Karpas-422 (cell line): Measurements from ENCODE around the gene GNAL. TPM values are rescaled to one million over a fixed set of nuclear protein-coding genes. Genes with fewer than 3 reads are reported as not detected.
"Not testable (repeated sequence)": the region's sequence is repeated elsewhere in the genome, so short reads cannot be mapped to it uniquely, and the experiment has no call there.

ENCODE experiments used
- DNase-seq: peaks from one replicate; pipeline ENCODE4 v3.0.0-alpha.2; 2015
- H2AFZ ChIP-seq: fragments of 200-600 bp; sonication (generic); 2 replicates; pipeline ENCODE4 v1.6.1; 2014; ENCODE audit warnings: antibody characterized with exemption, low read length, mixed read lengths
- H3K27ac ChIP-seq: fragments of 200-600 bp; sonication (generic); 2 replicates; pipeline ENCODE4 v1.5.1; 2014; ENCODE audit warnings: mild to moderate bottlenecking, low read length, moderate library complexity
- H3K27me3 ChIP-seq: fragments of 200-600 bp; sonication (generic); 2 replicates; pipeline ENCODE4 v1.6.1; 2014; ENCODE audit warnings: low read length, mixed read lengths
- H3K36me3 ChIP-seq: fragments of 200-600 bp; sonication (generic); 2 replicates; pipeline ENCODE4 v1.6.1; 2014; ENCODE audit warnings: low read length, mixed read lengths; ENCODE audit not compliant: insufficient read depth
- H3K4me1 ChIP-seq: fragments of 200-600 bp; sonication (generic); 2 replicates; pipeline ENCODE4 v1.6.1; 2014; ENCODE audit warnings: mild to moderate bottlenecking, low read length, mixed read lengths
- H3K4me2 ChIP-seq: fragments of 200-600 bp; sonication (generic); 2 replicates; pipeline ENCODE4 v1.6.1; 2014; ENCODE audit warnings: low read length, low read depth, mild to moderate bottlenecking; ENCODE audit not compliant: poor library complexity, severe bottlenecking
- H3K4me3 ChIP-seq: fragments of 200-600 bp; sonication (generic); 2 replicates; pipeline ENCODE4 v1.5.1; 2014; ENCODE audit warnings: mild to moderate bottlenecking, antibody characterized with exemption, low read length, mixed read lengths
- H3K79me2 ChIP-seq: fragments of 200-600 bp; sonication (generic); 2 replicates; pipeline ENCODE4 v1.6.1; 2014; ENCODE audit warnings: mild to moderate bottlenecking, low read length, mixed read lengths
- H3K9ac ChIP-seq: fragments of 200-600 bp; sonication (generic); 2 replicates; pipeline ENCODE4 v1.6.0; 2014; ENCODE audit warnings: low read length
- H3K9me2 ChIP-seq: fragments of 200-600 bp; sonication (generic), shearing (Covaris generic); replicated peaks from 2 replicates; pipeline ENCODE4 v1.6.0; 2014; ENCODE audit warnings: mild to moderate bottlenecking, low read length, moderate library complexity; ENCODE audit not compliant: insufficient read depth
- H3K9me3 ChIP-seq: fragments of 300-700, 200-600 bp; sonication (generic); 2 replicates; pipeline ENCODE4 v1.6.1; 2014; ENCODE audit warnings: low read length, mixed read lengths
- H4K20me1 ChIP-seq: fragments of 200-600 bp; sonication (generic); 2 replicates; pipeline ENCODE4 v1.6.1; 2014; ENCODE audit warnings: mild to moderate bottlenecking, antibody characterized with exemption, low read length, low read depth; ENCODE audit not compliant: insufficient read depth
- total RNA-seq: library from RNA; depleted of rRNA; stranded (reverse); fragments of >200 nt; shearing (Covaris generic); gene quantifications from 2 replicates; pipeline ENCODE4 v1.2.3, GENCODE V29; 2014; ENCODE audit warnings: low replicate concordance

The GNAL gene
- total RNA-seq, 1 experiment from 2014 or later, result not detected

DNA sequence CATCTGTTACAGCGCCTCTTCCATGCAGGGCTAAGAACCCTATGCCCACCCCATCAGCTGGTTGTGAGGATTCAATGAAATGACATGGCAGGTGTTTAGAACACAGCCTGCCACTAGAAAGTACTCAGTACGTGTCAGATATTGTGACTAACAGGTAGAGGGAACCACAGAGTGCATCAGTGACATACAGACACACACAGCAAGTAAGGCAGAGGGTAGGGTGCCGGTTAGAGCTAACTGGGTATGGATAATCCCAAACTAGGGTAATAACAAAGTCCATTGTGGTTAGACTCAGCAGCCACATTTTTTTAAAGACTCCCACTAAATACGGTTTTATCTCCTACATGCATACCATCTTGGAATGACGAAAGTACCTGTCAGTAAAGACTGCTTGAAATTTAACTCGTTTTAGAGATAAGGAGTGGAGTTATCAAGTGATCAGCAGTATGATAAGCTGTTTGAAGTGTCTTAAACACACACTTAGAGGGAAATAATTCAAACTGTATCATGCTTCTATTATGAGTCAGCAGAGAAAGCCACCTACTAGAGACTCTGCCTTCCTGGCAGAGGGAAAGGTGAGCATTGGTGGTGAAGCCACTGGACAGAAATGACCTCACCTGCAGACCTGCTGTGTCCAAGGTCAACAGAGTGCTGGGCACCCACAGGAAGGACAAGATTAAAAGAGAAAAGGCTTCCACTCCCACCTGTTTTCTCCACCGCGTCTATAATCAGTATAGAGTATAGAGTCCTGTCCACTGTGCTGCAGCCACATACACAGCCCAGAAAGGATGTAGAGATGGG lies 198.5 kb downstream of the GNAL start:
- Histone ChIP-seq H3K4me2 (no peak overlapping the region), H2AFZ (no peak overlapping the region), H4K20me1 (no peaks in the 10 kb centered on the region), H3K9me2 (no peaks in the 10 kb centered on the region), H3K79me2 (no peaks in the 10 kb centered on the region), H3K9me3 (no peaks in the 10 kb centered on the region), H3K4me3 (no peak overlapping the region), H3K36me3 (peaks cover 4% of the 10 kb centered on the region), H3K4me1 (peaks cover 3% of the 10 kb centered on the region; the same call in 1 of the 2 replicates), H3K27me3 (no peaks in the 10 kb centered on the region), H3K27ac (no peak overlapping the region), H3K9ac (no peak overlapping the region)
- DNase-seq, result peak; percentile 6

GRCh38 chr18:11888726-11889125 lies 199.7 kb downstream of the GNAL start:
- Histone ChIP-seq H3K79me2 (no peaks in the 10 kb centered on the region), H3K27ac (no peak overlapping the region), H3K4me3 (no peak overlapping the region), H3K9me3 (no peaks in the 10 kb centered on the region), H3K9me2 (no peaks in the 10 kb centered on the region), H3K9ac (no peak overlapping the region), H3K36me3 (peaks cover 4% of the 10 kb centered on the region), H2AFZ (no peak overlapping the region), H4K20me1 (no peaks in the 10 kb centered on the region), H3K4me1 (no peaks in the 10 kb centered on the region), H3K4me2 (no peak overlapping the region), H3K27me3 (no peaks in the 10 kb centered on the region)
- no peak for DNase-seq

DNA sequence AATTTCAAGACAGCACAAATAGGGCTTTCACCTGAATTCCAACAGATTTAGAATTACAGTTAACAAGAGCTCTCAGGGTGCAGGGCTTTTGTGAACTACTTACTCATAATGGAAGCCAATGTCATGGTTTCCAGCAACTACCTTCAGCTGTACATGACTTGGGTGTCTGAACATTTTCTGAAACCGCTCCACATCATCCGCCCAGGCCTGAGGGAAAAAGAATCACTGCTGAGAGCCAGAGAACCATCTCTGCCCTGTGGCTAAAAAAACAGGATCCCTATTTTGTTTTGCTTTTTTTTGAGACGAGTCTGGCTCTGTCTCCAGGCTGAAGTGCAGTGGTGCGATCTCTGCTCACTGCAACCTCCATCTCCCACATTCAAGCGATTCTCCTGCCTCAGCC lies 200.2 kb downstream of the GNAL start:
- Histone ChIP-seq H2AFZ (no peak overlapping the region), H3K9ac (no peak overlapping the region), H4K20me1 (no peaks in the 10 kb centered on the region), H3K27ac (no peak overlapping the region), H3K4me1 (no peaks in the 10 kb centered on the region), H3K4me3 (no peak overlapping the region), H3K36me3 (peaks cover 4% of the 10 kb centered on the region), H3K9me3 (no peaks in the 10 kb centered on the region), H3K4me2 (no peak overlapping the region), H3K9me2 (no peaks in the 10 kb centered on the region), H3K79me2 (no peaks in the 10 kb centered on the region), H3K27me3 (no peaks in the 10 kb centered on the region)
- DNase-seq, result peak; percentile 12

GRCh38 chr18:11891737-11892136 lies 202.7 kb downstream of the GNAL start:
- Histone ChIP-seq H3K9me2 (no peaks in the 10 kb centered on the region), H3K79me2 (no peaks in the 10 kb centered on the region), H3K27ac (no peak overlapping the region), H3K4me2 (no peak overlapping the region), H4K20me1 (no peaks in the 10 kb centered on the region), H3K27me3 (no peaks in the 10 kb centered on the region), H3K9ac (no peak overlapping the region), H3K9me3 (no peaks in the 10 kb centered on the region), H3K36me3 (peaks cover 8% of the 10 kb centered on the region; the same call in 1 of the 2 replicates), H3K4me3 (no peak overlapping the region), H2AFZ (no peak overlapping the region), H3K4me1 (no peaks in the 10 kb centered on the region)
- no peak for DNase-seq

GRCh38 chr18:11892438-11892837 lies 203.4 kb downstream of the GNAL start:
- H4K20me1 ChIP-seq, H3K9ac ChIP-seq, H3K27ac ChIP-seq, H3K36me3 ChIP-seq, H3K79me2 ChIP-seq, H3K4me3 ChIP-seq, H3K4me2 ChIP-seq, H3K4me1 ChIP-seq, H3K9me3 ChIP-seq, H2AFZ ChIP-seq, H3K9me2 ChIP-seq, H3K27me3 ChIP-seq: not testable (repeated sequence)
- DNase-seq, result peak; percentile 1

GRCh38 chr18:11897781-11898180 lies 208.7 kb downstream of the GNAL start:
- Histone ChIP-seq H4K20me1 (no peaks in the 10 kb centered on the region), H3K36me3 (peaks cover 6% of the 10 kb centered on the region; the same call in 1 of the 2 replicates), H3K4me2 (no peak overlapping the region), H3K9me2 (no peaks in the 10 kb centered on the region), H3K9me3 (no peaks in the 10 kb centered on the region), H3K27ac (no peak overlapping the region), H2AFZ (no peak overlapping the region), H3K4me3 (no peak overlapping the region), H3K79me2 (no peaks in the 10 kb centered on the region), H3K27me3 (no peaks in the 10 kb centered on the region), H3K9ac (no peak overlapping the region), H3K4me1 (no peaks in the 10 kb centered on the region)
- DNase-seq, result no peak

- Histone ChIP-seq H3K36me3 (peaks cover 6% of the 10 kb centered on the region; the same call in 1 of the 2 replicates), H3K4me3 (no peak overlapping the region), H3K27ac (no peak overlapping the region), H3K79me2 (no peaks in the 10 kb centered on the region), H3K9ac (no peak overlapping the region), H3K4me2 (no peak overlapping the region), H2AFZ (no peak overlapping the region), H3K9me2 (no peaks in the 10 kb centered on the region), H3K9me3 (no peaks in the 10 kb centered on the region), H3K4me1 (no peaks in the 10 kb centered on the region), H4K20me1 (no peaks in the 10 kb centered on the region), H3K27me3 (no peaks in the 10 kb centered on the region)
- no peak for DNase-seq
Measured at GRCh38 chr18:11899063-11899462, 210.0 kb downstream of the GNAL start.

DNA sequence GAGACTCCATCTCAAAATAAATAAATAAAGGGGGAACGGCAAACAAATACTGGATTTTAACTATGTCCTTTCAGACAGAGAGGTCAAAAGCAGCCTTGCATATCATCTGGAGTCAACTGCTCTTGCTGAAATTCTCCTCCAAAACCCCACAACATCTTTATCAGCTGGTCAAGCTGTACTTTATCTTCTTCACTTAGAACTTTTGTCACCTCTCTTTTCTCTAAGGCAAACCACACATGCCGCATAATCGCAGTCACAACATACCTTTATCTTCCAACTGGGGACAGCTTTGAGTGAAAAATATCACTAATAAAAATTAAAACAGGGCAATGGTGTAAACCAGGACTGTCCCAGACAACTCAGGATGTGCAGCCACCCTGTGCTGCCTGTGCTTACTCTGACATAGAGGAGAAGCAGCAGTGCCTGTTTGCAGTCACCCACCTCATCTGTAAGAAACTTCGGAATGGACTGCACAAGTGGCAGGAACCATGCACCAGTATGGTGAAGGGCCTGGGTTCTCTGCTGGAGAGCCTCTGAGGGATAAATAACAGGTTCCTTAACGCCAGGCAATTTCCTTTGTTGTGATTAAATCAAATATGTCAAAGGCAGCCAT lies 212.9 kb downstream of the GNAL start:
- DNase-seq, result no peak
- Histone ChIP-seq H3K27ac (no peak overlapping the region), H3K4me3 (no peak overlapping the region), H3K4me2 (no peak overlapping the region), H2AFZ (no peak overlapping the region), H3K27me3 (no peaks in the 10 kb centered on the region), H4K20me1 (no peaks in the 10 kb centered on the region), H3K9me3 (no peaks in the 10 kb centered on the region), H3K4me1 (peaks cover 1% of the 10 kb centered on the region), H3K9ac (no peak overlapping the region), H3K9me2 (no peaks in the 10 kb centered on the region), H3K79me2 (peaks cover 2% of the 10 kb centered on the region), H3K36me3 (0 out of 2 replicates have a peak, but pooled peaks cover 2% of the 10 kb centered on the region)
